Keratinocyte (primary cell): ENCODE data around the gene VIT. TPM values are rescaled to one million over a fixed set of nuclear protein-coding genes. Genes with fewer than 3 reads are reported as not detected.

Source experiments
- DNase-seq: peaks from one replicate; pipeline ENCODE4 v3.0.0-alpha.2; 2011; ENCODE audit warnings: low read depth, missing footprints, low spot score
- FAIRE-seq: peaks from 2 replicates; lab custom pipeline; 2011; peaks lifted over from hg19 to GRCh38; lab: Jason Lieb, UNC
- H2AFZ ChIP-seq: 2 replicates; pipeline ENCODE4 v1.6.0; 2012; ENCODE audit warnings: low read length, control low read depth, inconsistent platforms; ENCODE audit not compliant: control insufficient read depth
- H3K27ac ChIP-seq: 2 replicates; pipeline ENCODE4 v1.5.1; 2011; ENCODE audit warnings: low read length; ENCODE audit not compliant: control insufficient read depth, insufficient read depth
- H3K27me3 ChIP-seq: 3 replicates; pipeline ENCODE4 v1.6.0; 2011; ENCODE audit warnings: low read length; ENCODE audit not compliant: control insufficient read depth, insufficient read depth; ENCODE audit errors: extremely low read depth
- H3K36me3 ChIP-seq, 2 experiments: 2 replicates in 1 of 2; 3 replicates in 1 of 2; pipeline ENCODE4 v1.5.1; 2011; ENCODE audit warnings: low read length in 2 of 2, mild to moderate bottlenecking in 1 of 2; ENCODE audit not compliant: control insufficient read depth in 2 of 2, insufficient read depth in 2 of 2; ENCODE audit errors: extremely low read depth in 1 of 2
- H3K4me1 ChIP-seq: 3 replicates; pipeline ENCODE4 v1.5.1; 2011; ENCODE audit warnings: low read length; ENCODE audit not compliant: control insufficient read depth, insufficient read depth; ENCODE audit errors: extremely low read depth
- H3K4me2 ChIP-seq: 3 replicates; pipeline ENCODE4 v1.6.0; 2011; ENCODE audit warnings: low read depth, low read length; ENCODE audit not compliant: control insufficient read depth, insufficient read depth; ENCODE audit errors: extremely low read depth
- H3K4me3 ChIP-seq, 3 experiments: fragments of 200-600 bp in 1 of 3; sonication (generic) in 1 of 3; 2 replicates in 2 of 3; 3 replicates in 1 of 3; pipeline ENCODE4 v1.5.1; 2011 to 2016; ENCODE audit warnings: low read length in 3 of 3, mild to moderate bottlenecking in 3 of 3, control low read depth in 2 of 3, inconsistent platforms in 1 of 3, low read depth in 1 of 3, mixed read lengths in 1 of 3, mixed run types in 1 of 3, moderate library complexity in 1 of 3; ENCODE audit not compliant: control insufficient read depth in 2 of 3, insufficient read depth in 2 of 3; ENCODE audit errors: extremely low read depth in 1 of 3
- H3K79me2 ChIP-seq: 2 replicates; pipeline ENCODE4 v1.6.0; 2012; ENCODE audit warnings: low read length; ENCODE audit not compliant: control insufficient read depth, insufficient read depth
- H3K9ac ChIP-seq: 3 replicates; pipeline ENCODE4 v1.6.0; 2011; ENCODE audit warnings: low read length; ENCODE audit not compliant: control insufficient read depth, insufficient read depth; ENCODE audit errors: extremely low read depth
- H3K9me1 ChIP-seq: 3 replicates; pipeline ENCODE4 v1.6.0; 2011; ENCODE audit warnings: low read length; ENCODE audit not compliant: control insufficient read depth, insufficient read depth; ENCODE audit errors: extremely low read depth
- H3K9me3 ChIP-seq: 2 replicates; pipeline ENCODE4 v1.5.1; 2012; ENCODE audit warnings: low read depth, low read length; ENCODE audit not compliant: control insufficient read depth
- H4K20me1 ChIP-seq: 3 replicates; pipeline ENCODE4 v1.6.0; 2011; ENCODE audit warnings: low read length; ENCODE audit not compliant: control insufficient read depth, insufficient read depth; ENCODE audit errors: extremely low read depth
- EZH2 ChIP-seq: IDR thresholded peaks from one replicate; pipeline ENCODE4 v1.6.1; 2012; ENCODE audit warnings: inconsistent platforms, mild to moderate bottlenecking, low read length, moderate library complexity
- dilution Hi-C: fragments of 300-500 bp; cut with MboI; formaldehyde crosslinking; loops from one replicate; pipeline ENCODE4 v1.7.0; 2020; ENCODE audit warnings: low sequenced_read_pairs; ENCODE audit not compliant: extremely low pct_ligation_motif_present
- polyA plus RNA-seq, 5 experiments: library from polyadenylated mRNA; depleted of rRNA in 3 of 5; stranded (reverse) in 3 of 5; stranded (forward) in 1 of 5; unstranded in 1 of 5; fragments of >200 nt; gene quantifications; 1 replicate in 1 of 5; 2 replicates in 3 of 5; 3 replicates in 1 of 5; pipeline versions ENCODE4 v1.2.1 to v1.2.3, GENCODE V29; 2011 to 2012; ENCODE audit warnings: missing spikeins in 2 of 5, low read depth in 1 of 5, low replicate concordance in 1 of 5
- TF ChIP-seq, protein P1 (sequence below), 3 experiments: IDR thresholded peaks in 1 of 3; conservative IDR thresholded peaks in 1 of 3; optimal IDR thresholded peaks in 1 of 3; 2 replicates in 2 of 3; 3 replicates in 1 of 3; pipeline versions ENCODE3 to v1.5.1; 2011; ENCODE audit warnings: low read length in 3 of 3, mild to moderate bottlenecking in 3 of 3, moderate library complexity in 2 of 3, control low read depth in 1 of 3, inconsistent platforms in 1 of 3; ENCODE audit not compliant: insufficient read depth in 2 of 3; ENCODE audit errors: extremely low read depth in 1 of 3

Gene VIT
- polyA plus RNA-seq, 1 donor (not counting 4 experiments of a cell fraction or from before 2014, with no cell fraction given) = 0.79 TPM

DNA sequence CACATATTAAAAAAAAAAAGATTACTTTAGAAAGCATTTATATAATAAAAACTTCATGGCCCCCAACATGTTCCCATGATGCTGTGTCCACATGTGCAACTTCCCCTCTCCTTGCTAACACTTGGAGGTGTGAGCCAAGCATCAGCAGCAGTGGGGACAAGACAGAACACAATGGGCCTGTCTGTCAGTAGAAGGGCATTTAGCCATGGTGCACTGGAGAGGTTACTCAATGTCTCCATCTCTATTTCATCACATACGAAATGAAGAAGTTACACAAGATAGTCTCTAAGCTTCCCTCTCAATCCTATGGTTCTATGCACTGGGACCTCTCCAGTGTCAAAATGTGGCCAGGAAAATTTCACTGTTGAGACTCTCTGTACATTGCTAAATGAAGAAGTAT is 2.5 kb downstream of the VIT start:
- Histone ChIP-seq H3K36me3 (no peaks in the 10 kb centered on the region), H3K27ac (no peak overlapping the region), H3K4me1 (peaks cover 55% of the 10 kb centered on the region), H3K27me3 (no peaks in the 10 kb centered on the region), H3K9me1 (no peaks in the 10 kb centered on the region), H3K4me3 (no peak overlapping the region), H3K9me3 (no peaks in the 10 kb centered on the region), H2AFZ (no peak overlapping the region), H3K9ac (no peak overlapping the region), H4K20me1 (no peaks in the 10 kb centered on the region), H3K79me2 (no peaks in the 10 kb centered on the region), H3K4me2 (no peak overlapping the region)
- dilution Hi-C loops = no loop called here
- TF ChIP-seq EZH2 = no peak
- TF ChIP-seq, protein P1, sequence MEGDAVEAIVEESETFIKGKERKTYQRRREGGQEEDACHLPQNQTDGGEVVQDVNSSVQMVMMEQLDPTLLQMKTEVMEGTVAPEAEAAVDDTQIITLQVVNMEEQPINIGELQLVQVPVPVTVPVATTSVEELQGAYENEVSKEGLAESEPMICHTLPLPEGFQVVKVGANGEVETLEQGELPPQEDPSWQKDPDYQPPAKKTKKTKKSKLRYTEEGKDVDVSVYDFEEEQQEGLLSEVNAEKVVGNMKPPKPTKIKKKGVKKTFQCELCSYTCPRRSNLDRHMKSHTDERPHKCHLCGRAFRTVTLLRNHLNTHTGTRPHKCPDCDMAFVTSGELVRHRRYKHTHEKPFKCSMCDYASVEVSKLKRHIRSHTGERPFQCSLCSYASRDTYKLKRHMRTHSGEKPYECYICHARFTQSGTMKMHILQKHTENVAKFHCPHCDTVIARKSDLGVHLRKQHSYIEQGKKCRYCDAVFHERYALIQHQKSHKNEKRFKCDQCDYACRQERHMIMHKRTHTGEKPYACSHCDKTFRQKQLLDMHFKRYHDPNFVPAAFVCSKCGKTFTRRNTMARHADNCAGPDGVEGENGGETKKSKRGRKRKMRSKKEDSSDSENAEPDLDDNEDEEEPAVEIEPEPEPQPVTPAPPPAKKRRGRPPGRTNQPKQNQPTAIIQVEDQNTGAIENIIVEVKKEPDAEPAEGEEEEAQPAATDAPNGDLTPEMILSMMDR (optimal IDR thresholded peaks at IDR 0.05 in 1 of 3, IDR thresholded peaks at IDR 0.05 in 1 of 3, conservative IDR thresholded peaks at IDR 0.05 in 1 of 3; ENCODE audit: extremely low read depth in 1 of 3, insufficient read depth in 2 of 3, low read length in 3 of 3) = no peak
- FAIRE-seq (no peak), DNase-seq (no peak)

DNA sequence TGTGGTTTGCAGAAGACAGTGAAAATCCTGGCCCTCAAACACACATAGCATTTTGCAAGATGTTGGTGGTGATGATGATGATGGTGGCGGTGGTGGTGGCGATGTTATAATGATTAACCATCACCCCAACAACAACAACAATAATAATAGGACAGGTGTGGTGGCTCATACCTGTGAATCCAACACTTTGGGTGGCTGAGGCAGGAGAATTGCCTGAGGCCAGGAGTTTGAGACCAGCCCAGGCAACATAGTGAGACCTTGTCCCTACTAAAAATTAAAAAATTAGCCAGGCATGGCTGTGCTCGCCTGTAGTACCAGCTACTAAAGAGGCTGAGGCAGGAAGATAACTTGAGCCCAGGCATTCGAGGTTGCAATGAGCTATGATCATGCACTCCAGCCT is 3.8 kb downstream of the VIT start:
- no peaks in the 10 kb centered on the region for H3K9me1 ChIP-seq
- TF ChIP-seq, protein P1 (optimal IDR thresholded peaks at IDR 0.05 in 1 of 3, IDR thresholded peaks at IDR 0.05 in 1 of 3, conservative IDR thresholded peaks at IDR 0.05 in 1 of 3; ENCODE audit: extremely low read depth in 1 of 3, insufficient read depth in 2 of 3, low read length in 3 of 3) = no peak
- no peak for TF ChIP-seq EZH2
- dilution Hi-C loops = no loop called here
- H3K27me3 ChIP-seq = no peaks in the 10 kb centered on the region
- H3K4me2 ChIP-seq = no peak overlapping the region
- no peaks in the 10 kb centered on the region for H4K20me1 ChIP-seq
- no peaks in the 10 kb centered on the region for H3K36me3 ChIP-seq
- FAIRE-seq = no peak
- H3K79me2 ChIP-seq = no peaks in the 10 kb centered on the region
- H3K27ac ChIP-seq = no peak overlapping the region
- H3K4me3 ChIP-seq = no peak overlapping the region
- DNase-seq = no peak
- H3K4me1 ChIP-seq = peaks cover 61% of the 10 kb centered on the region
- no peaks in the 10 kb centered on the region for H3K9me3 ChIP-seq
- H2AFZ ChIP-seq = no peak overlapping the region
- H3K9ac ChIP-seq = no peak overlapping the region
